ENCODE data around the gene IL20RA.

The IL20RA gene

GRCh38 chr6:137046871-137047412 lies 2.2 kb upstream of the IL20RA start:
- no peak for DNase-seq (ENCODE audit: low read depth in 2 of 2)

DNA sequence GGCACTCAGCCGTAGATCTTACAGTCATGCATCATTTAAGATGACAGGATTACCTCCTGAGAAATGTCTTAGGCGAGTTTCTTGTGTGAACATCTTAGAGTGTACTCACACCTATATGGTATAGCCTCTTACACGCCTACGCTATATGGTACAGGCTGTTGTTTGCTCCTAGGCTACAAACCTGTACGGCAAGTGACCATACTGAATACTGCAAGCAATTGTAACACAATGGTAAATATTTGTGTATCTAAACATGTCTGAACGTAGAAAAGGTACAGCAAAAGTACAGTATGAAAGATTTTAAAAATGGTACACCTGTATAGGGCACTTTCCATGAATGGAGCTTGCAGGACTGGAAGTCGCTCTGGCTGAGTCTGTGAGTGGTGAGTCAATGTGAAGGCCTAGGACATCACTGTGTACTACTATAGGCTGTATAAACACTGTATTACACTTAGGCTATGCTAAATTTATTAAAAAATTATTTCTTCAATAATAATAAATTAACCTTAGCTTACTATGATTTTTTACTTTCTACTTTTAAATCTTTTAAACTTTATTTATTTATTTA lies 541 bp upstream of the IL20RA start:
- DNase-seq (ENCODE audit: low read depth in 2 of 2): no peak

- no peak for DNase-seq (ENCODE audit: low read depth in 2 of 2)
These were observed 927 bp downstream of the IL20RA start for GRCh38 chr6:137043710-137044365.

GRCh38 chr6:137040393-137040792 lies 4.4 kb downstream of the IL20RA start:
- no peak for DNase-seq (ENCODE audit: low read depth in 2 of 2)

GRCh38 chr6:137039010-137039409 lies 5.8 kb downstream of the IL20RA start:
- no peak for DNase-seq (ENCODE audit: low read depth in 2 of 2)

GRCh38 chr6:137036566-137037300 lies 8.0 kb downstream of the IL20RA start:
- no peak for DNase-seq (ENCODE audit: low read depth in 2 of 2)

DNA sequence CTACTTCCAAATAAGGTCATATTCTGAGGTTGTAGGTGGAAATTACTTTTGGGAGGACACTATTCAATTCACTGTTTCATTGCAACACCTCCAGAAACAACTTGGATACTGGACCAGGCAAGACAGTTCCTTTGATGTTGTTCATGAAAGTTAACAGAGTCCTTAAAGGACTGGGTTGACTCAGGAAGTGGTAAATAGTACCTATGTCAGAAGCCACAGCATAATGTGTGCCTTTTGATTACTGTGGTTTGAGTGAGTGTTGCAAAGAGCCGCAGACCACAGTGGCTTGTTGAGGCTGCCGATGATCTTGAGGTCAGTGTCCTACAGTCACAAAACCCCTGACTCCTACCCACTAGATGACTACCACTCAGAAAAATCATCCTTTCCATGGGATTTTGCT lies 10.9 kb downstream of the IL20RA start:
- peak; percentile 41 for DNase-seq (ENCODE audit: low read depth in 2 of 2)

- DNase-seq (ENCODE audit: low read depth in 2 of 2): no peak
These were observed 13.6 kb downstream of the IL20RA start for GRCh38 chr6:137031122-137031521.

GRCh38 chr6:137028912-137029311 lies 15.9 kb downstream of the IL20RA start:
- no peak for DNase-seq (ENCODE audit: low read depth in 2 of 2)

- DNase-seq (ENCODE audit: low read depth in 2 of 2): no peak
These were observed 18.7 kb downstream of the IL20RA start for GRCh38 chr6:137025786-137026730.

GRCh38 chr6:137024237-137024990 lies 20.4 kb downstream of the IL20RA start:
- DNase-seq (ENCODE audit: low read depth in 2 of 2): no peak

DNA sequence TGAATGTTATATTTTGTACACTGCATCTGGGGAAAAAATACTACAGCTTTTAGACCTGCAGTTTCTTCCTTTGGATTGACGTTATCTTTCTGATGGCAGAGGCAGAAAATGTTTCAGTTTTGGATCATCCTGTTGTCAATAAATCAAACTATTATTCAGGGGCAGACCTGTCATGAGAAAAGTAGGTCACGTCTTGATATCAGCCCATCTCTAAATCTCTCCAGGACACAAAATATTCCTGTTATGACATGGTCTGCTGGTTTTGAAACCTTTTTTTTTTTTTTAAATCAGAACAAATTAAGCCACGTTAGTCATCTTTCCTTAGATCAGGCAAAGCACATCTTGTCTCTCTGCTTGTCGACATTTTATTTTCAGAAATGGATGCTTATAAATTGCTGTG lies 24.0 kb downstream of the IL20RA start:
- DNase-seq (ENCODE audit: low read depth in 2 of 2): no peak

- DNase-seq (ENCODE audit: low read depth in 2 of 2): no peak
These were observed 25.1 kb downstream of the IL20RA start for GRCh38 chr6:137019476-137020272.

DNA sequence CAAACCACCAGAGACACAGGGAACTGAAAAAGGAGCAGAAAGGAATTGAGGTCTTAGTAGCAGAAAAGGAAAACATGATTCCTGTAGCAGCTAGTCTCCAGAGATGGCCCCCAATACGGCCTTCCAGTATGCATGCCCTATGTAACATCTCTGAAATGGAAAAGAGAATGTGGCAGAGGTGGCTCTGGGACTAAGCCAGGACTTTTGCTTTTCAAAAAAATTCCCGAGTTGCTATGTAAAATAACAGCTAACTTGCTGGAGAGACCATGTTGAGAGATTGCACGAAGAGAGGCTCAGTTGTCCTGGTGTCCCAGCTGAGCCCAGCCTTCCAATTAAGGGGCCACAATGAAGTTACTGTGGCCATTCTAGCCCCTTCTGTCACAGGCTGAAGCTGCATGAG lies 27.7 kb downstream of the IL20RA start:
- DNase-seq (ENCODE audit: low read depth in 2 of 2): no peak

DNA sequence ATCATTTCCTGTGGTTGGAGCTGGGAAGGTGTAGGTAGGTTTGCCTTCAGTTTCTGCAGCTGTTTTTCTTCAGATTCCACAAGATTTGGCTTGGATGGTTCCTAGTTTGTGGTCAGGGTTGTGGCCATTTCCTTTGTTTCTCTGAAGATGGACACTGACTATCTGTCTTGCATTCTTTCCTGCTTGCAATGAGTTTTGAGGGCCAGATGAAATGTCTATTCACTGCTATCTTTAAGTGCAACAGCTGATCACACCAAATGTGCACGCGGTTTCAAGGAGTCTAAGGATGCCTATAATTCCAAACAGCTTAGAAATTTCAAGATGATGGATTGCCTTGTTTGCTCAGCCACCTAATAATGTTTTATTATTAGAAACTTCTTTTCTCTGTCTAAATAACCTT lies 28.4 kb downstream of the IL20RA start:
- no peak for DNase-seq (ENCODE audit: low read depth in 2 of 2)

DNA sequence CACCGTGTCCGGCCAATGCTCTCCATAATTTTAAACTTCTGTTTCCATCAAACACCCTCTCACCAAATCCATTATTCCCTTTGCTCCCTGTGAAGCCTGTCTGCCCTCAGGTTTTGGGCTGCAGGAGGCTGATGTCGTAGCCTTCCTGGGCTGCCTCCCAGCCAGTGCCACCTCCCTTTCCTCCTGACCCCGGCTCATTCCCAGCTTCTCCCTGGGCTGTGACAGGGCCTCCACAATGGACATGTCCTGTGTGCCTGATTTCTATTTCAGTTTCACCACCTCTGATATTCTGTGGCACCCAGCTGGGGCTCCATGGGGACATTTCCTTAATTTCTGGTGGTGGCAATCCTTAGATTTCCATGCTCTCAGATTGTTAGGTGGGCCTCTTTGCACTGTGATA lies 28.8 kb downstream of the IL20RA start:
- DNase-seq (ENCODE audit: low read depth in 2 of 2): no peak

- no peak for DNase-seq (ENCODE audit: low read depth in 2 of 2)
These were observed 30.8 kb downstream of the IL20RA start for GRCh38 chr6:137013738-137014602.

DNA sequence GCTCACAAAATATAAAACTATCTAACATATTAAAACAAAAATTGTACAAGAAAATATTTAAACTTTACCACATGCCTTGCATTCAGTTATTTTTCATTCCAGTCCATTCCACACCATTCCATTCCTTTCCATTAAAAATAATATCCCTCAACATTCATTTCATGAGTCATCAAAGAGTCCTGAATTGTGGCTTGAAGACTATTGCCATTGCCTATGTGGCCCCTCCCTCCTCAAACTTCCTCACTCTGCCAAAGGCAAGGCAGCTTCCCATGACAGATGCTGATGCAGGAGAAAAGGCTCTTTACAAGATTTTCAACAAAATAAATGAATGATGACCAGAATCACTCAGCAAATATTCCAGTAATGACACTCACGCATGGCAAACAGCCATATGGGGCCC lies 31.7 kb downstream of the IL20RA start:
- DNase-seq (ENCODE audit: low read depth in 2 of 2): no peak

DNA sequence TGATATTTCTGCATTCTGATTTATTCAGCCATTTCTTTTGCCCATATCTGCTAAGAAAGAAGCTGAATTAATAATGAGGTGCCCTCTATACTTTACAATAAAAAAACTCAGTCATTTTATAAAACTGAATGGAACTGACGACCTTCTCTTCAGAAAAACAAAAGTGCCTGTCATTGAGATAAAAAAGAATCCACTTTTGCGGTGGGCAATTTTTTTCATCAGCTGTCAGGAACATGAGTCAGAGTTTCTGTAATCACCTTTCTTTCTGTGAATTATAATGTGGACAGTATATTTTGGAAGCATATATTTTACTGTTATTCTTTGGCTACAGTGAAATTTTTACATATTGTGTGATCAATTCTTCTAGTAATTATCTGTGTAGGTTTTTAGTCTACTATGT lies 33.4 kb downstream of the IL20RA start:
- no peak for DNase-seq (ENCODE audit: low read depth in 2 of 2)

Measured in stimulated activated CD4-positive, alpha-beta T cell treated with anti-CD3 and anti-CD28 coated beads, Interleukin-15, amount 100 ng/mL, for 48 hours (primary cell).